Transverse colon (tissue), 4 donors: Measurements from ENCODE around the gene BOK. TPM values are rescaled to one million over a fixed set of nuclear protein-coding genes. Genes with fewer than 3 reads are reported as not detected.

ENCODE experiments used
- DNase-seq: peaks from one replicate; pipeline ENCODE4 v3.0.0-alpha.2; 2019
- H3K27ac ChIP-seq, 4 donors: fragments of 200-600 bp; sonication (generic); 2 replicates each; pipeline ENCODE4 v1.5.1; 2016 to 2018; ENCODE audit warnings: inconsistent platforms in 4 of 4
- H3K27me3 ChIP-seq: fragments of 200-600 bp; sonication (generic); 2 replicates; pipeline ENCODE4 v1.5.1; 2017; ENCODE audit warnings: inconsistent platforms
- H3K36me3 ChIP-seq, 4 donors: fragments of 200-600 bp; sonication (generic); 2 replicates each; pipeline ENCODE4 v1.5.1; 2017 to 2019; ENCODE audit warnings: inconsistent platforms in 4 of 4
- H3K4me1 ChIP-seq, 4 donors: fragments of 200-600 bp; sonication (generic); 2 replicates each; pipeline ENCODE4 v1.5.1; 2017 to 2020; ENCODE audit warnings: inconsistent platforms in 4 of 4
- H3K4me3 ChIP-seq, 4 donors: fragments of 200-600 bp; sonication (generic); 1 replicate in 1 of 4; 2 replicates in 3 of 4; pipeline versions ENCODE4 v1.5.1 to v1.6.1; 2017 to 2019; ENCODE audit warnings: inconsistent platforms in 4 of 4
- H3K9me3 ChIP-seq, 2 donors: fragments of 200-600 bp; sonication (generic); 2 replicates each; pipeline ENCODE4 v1.5.1; 2017 to 2019; ENCODE audit warnings: inconsistent platforms in 2 of 2
- CTCF ChIP-seq, 5 experiments: fragments of 200-600 bp in 3 of 5; fragments of 450-650 bp in 2 of 5; sonication (generic) in 3 of 5; IDR thresholded peaks; 1 replicate in 2 of 5; 2 replicates in 3 of 5; pipeline ENCODE4 v1.5.1; 2016 to 2017; ENCODE audit warnings: antibody characterized with exemption in 5 of 5, inconsistent platforms in 3 of 5, mild to moderate bottlenecking in 2 of 5, moderate library complexity in 1 of 5
- EP300 ChIP-seq: sonication (generic); formaldehyde crosslinking; IDR thresholded peaks from one replicate; pipeline ENCODE4 v1.6.1; 2017; ENCODE audit warnings: antibody characterized with exemption, low read depth
- POLR2A ChIP-seq: fragments of 450-650 bp; IDR thresholded peaks from one replicate; pipeline ENCODE4 v1.6.1; 2016; ENCODE audit warnings: antibody characterized with exemption, mild to moderate bottlenecking, moderate library complexity
- POLR2AphosphoS5 ChIP-seq, 3 donors: sonication (generic); formaldehyde crosslinking; IDR thresholded peaks; one replicate each; pipeline ENCODE4 v1.6.1; 2016; ENCODE audit warnings: antibody characterized with exemption in 3 of 3
- WGBS, 2 donors: methylation state at CpG; one replicate each; pipeline ENCODE4 v1.1.5; 2018; ENCODE audit warnings: low coverage in 1 of 2; 5-methylcytosine and 5-hydroxymethylcytosine counted together
- in situ Hi-C, 4 donors: fragments of 200-750 bp; cut with MboI; loops; one replicate each; pipeline versions ENCODE4 v1.15.0 to v1.15.1; 2017; ENCODE audit warnings: low sequenced_read_pairs in 3 of 4, low pct_ligation_motif_present in 1 of 4, low pct_unique_long_range_greater_than_20kb in 1 of 4
- intact Hi-C: fragments of 100-400 bp; cut with DNase I; formaldehyde crosslinking; loops from one replicate; pipeline ENCODE4 v1.15.1; 2023; ENCODE audit warnings: low total_unique reads
- total RNA-seq, 4 donors: library from RNA; depleted of rRNA; stranded (reverse); fragments of >200 nt; gene quantifications; one replicate each; pipeline ENCODE4 v1.1.0, GENCODE V29; 2016

The BOK gene
- total RNA-seq, 4 donors from 2014 or later = 21.0 to 84.2 (median 24.4) TPM

- H3K27me3 ChIP-seq = no peaks in the 10 kb centered on the region
- peaks cover 5 to 44% (median 21%) of the 10 kb centered on the region in 4 donors for H3K4me1 ChIP-seq
- WGBS, 2 donors = 50 to 87% methylated on average over 1 to 16 of the region's 16 CpGs
- no peak overlapping the region for H3K4me3 ChIP-seq
- no peaks in the 10 kb centered on the region for H3K9me3 ChIP-seq
- no peak for DNase-seq
- intact Hi-C loops (no loop called here), in situ Hi-C loops (no loop called here)
- H3K27ac ChIP-seq = no peak overlapping the region
- H3K36me3 ChIP-seq = no peaks in the 10 kb centered on the region
- TF ChIP-seq CTCF (IDR thresholded peaks at IDR 0.05) (no peak), EP300 (no peak), POLR2A (no peak), POLR2AphosphoS5 (IDR thresholded peaks at IDR 0.05) (no peak)
Measured at GRCh38 chr2:241615522-241616052, 57.0 kb downstream of the BOK start.

- in situ Hi-C loops = no loop called here
- TF ChIP-seq EP300 (no peak), CTCF (IDR thresholded peaks at IDR 0.05) (no peak), POLR2AphosphoS5 (IDR thresholded peaks at IDR 0.05) (no peak), POLR2A (no peak)
- Histone ChIP-seq H3K27ac (peak overlapping the region in 3 of 4 donors; percentile 44 to 63 (median 58)), H3K4me3 (peak overlapping the region in 3 of 4 donors; percentile 25 to 48 (median 30)), H3K4me1 (peaks cover 0 to 35% (median 16%) of the 10 kb centered on the region in 4 donors), H3K9me3 (no peaks in the 10 kb centered on the region), H3K36me3 (no peaks in the 10 kb centered on the region), H3K27me3 (no peaks in the 10 kb centered on the region)
- DNase-seq = no peak
- intact Hi-C loops = no loop called here
- 90 to 93% methylated on average over 10 to 30 of the region's 30 CpGs for WGBS, 2 donors
Measured at GRCh38 chr2:241616168-241617125, 57.9 kb downstream of the BOK start.

- H3K36me3 ChIP-seq = no peaks in the 10 kb centered on the region
- peaks cover 0 to 26% (median 12%) of the 10 kb centered on the region in 4 donors for H3K4me1 ChIP-seq
- WGBS, 2 donors = 45 to 57% methylated on average over 5 to 14 of the region's 15 CpGs
Measured at GRCh38 chr2:241617431-241618154, 59.0 kb downstream of the BOK start.

More at GRCh38 chr2:241617431-241618154, 59.0 kb downstream of the BOK start:
- no peaks in the 10 kb centered on the region for H3K27me3 ChIP-seq
- peak overlapping the region in 3 of 4 donors; percentile 25 to 48 (median 30) for H3K4me3 ChIP-seq
- H3K27ac ChIP-seq = peak overlapping the region; percentile 28 to 63 (median 51)
- TF ChIP-seq POLR2AphosphoS5 (IDR thresholded peaks at IDR 0.05) (peak in 1 of 3 donors; percentile 14), EP300 (no peak), CTCF (IDR thresholded peaks at IDR 0.05) (no peak), POLR2A (no peak)
- H3K9me3 ChIP-seq = no peaks in the 10 kb centered on the region
- intact Hi-C loops = no loop called here
- DNase-seq = no peak
- in situ Hi-C loops = no loop called here
